ENCODE measurements around the gene EIF2AK3. TPM values are rescaled to one million over a fixed set of nuclear protein-coding genes. Genes with fewer than 3 reads are reported as not detected.

Gene EIF2AK3
- polyA plus RNA-seq, 1 of the 3 experiments (the other 2 are of a cell fraction) = 2.2 TPM

DNA sequence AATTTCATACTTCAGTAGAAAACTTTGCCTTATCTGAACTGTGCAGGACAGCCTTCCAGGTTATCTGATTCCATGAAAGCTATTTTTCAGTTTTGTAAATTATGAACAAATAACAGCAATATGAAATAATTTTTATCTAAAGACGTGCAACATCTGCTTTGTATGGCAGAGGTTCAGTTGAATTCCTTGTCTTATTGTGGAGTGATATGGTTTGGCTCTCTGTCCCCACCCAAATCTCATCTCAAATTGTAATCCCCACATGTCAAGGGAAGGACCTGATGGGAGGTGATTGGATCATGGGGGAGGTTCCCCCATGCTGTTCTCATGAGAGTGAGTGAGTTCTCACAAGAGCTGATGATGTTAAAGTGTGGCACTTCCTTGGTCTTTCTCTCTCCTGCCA is 46.1 kb upstream of the EIF2AK3 start:
- H3K9me3 ChIP-seq = no peaks in the 10 kb centered on the region

GRCh38 chr2:88671786-88672427 is 44.6 kb upstream of the EIF2AK3 start:
- CTCF ChIA-PET = interaction anchor here (0.7 to 12.8 kb wide), 38 partner anchors 9 to 481 kb away, joined by 3 to 308 read pairs (median 5); partner anchors contain the start of genes EIF2AK3 and RPIA
- POLR2A ChIA-PET = no interaction called here

More for the DNA sequence above, 46.1 kb upstream of the EIF2AK3 start:
- Histone ChIP-seq H3K9me2 (no peaks in the 10 kb centered on the region), H3K27ac (ENCODE audit: low read depth in 2 of 2, low read length in 1 of 2) (no peak overlapping the region), H4K20me1 (ENCODE audit: insufficient read depth) (no peaks in the 10 kb centered on the region), H3K79me2 (ENCODE audit: insufficient read depth) (no peaks in the 10 kb centered on the region), H3K36me3 (replicated peaks in 1 of 2; ENCODE audit: control insufficient read depth in 1 of 2, insufficient read depth in 2 of 2, low read length in 1 of 2) (no peaks in the 10 kb centered on the region), H3K27me3 (ENCODE audit: insufficient read depth) (no peaks in the 10 kb centered on the region), H3K4me1 (ENCODE audit: control insufficient read depth in 1 of 2, insufficient read depth in 2 of 2, low read depth in 1 of 2, low read length in 1 of 2) (no peaks in the 10 kb centered on the region), H3K4me2 (no peak overlapping the region), H3K9ac (no peak overlapping the region), H2AFZ (ENCODE audit: low read depth) (peak overlapping the region; percentile 23; the same call in 1 of the 2 replicates), H3F3A (replicated peaks; ENCODE audit: insufficient read depth) (no peaks in the 10 kb centered on the region), H3K4me3 (ENCODE audit: low read depth in 2 of 2, low read length in 1 of 2) (no peak overlapping the region)
- TF ChIP-seq ELF1 (IDR thresholded peaks at IDR 0.05) = no peak
- DNase-seq = no peak
- CTCF ChIA-PET = interaction anchor here (0.7 to 12.8 kb wide), 9 partner anchors 7 to 118 kb away, joined by 3 to 308 read pairs (median 8); no protein-coding TSS in a partner anchor
- 88% methylated on average over 1 of the region's 1 CpG for WGBS (ENCODE audit: low lambda C conversion rate)
- POLR2A ChIA-PET = no interaction called here

More at GRCh38 chr2:88671786-88672427, 44.6 kb upstream of the EIF2AK3 start:
- WGBS (ENCODE audit: low lambda C conversion rate) = 45% methylated on average over 11 of the region's 11 CpGs
- Histone ChIP-seq H3K27me3 (ENCODE audit: insufficient read depth) (no peaks in the 10 kb centered on the region), H3K36me3 (replicated peaks in 1 of 2; ENCODE audit: control insufficient read depth in 1 of 2, insufficient read depth in 2 of 2, low read length in 1 of 2) (no peaks in the 10 kb centered on the region), H2AFZ (ENCODE audit: low read depth) (no peak overlapping the region), H3K4me2 (no peak overlapping the region), H4K20me1 (ENCODE audit: insufficient read depth) (no peaks in the 10 kb centered on the region), H3K9me2 (no peaks in the 10 kb centered on the region), H3K9ac (no peak overlapping the region), H3K9me3 (no peaks in the 10 kb centered on the region), H3K4me3 (ENCODE audit: low read depth in 2 of 2, low read length in 1 of 2) (no peak overlapping the region; a peak in 1 of 4 replicates), H3K27ac (ENCODE audit: low read depth in 2 of 2, low read length in 1 of 2) (no peak overlapping the region), H3F3A (replicated peaks; ENCODE audit: insufficient read depth) (no peaks in the 10 kb centered on the region), H3K4me1 (ENCODE audit: control insufficient read depth in 1 of 2, insufficient read depth in 2 of 2, low read depth in 1 of 2, low read length in 1 of 2) (no peaks in the 10 kb centered on the region), H3K79me2 (ENCODE audit: insufficient read depth) (no peaks in the 10 kb centered on the region)
- peak; percentile 52 for DNase-seq
- TF ChIP-seq CTCF (IDR thresholded peaks at IDR 0.05) (peak; percentile 96), GATA2 (CRISPR knock-in tag; IDR thresholded peaks at IDR 0.05) (0 out of 2 replicates have a peak, but pooled peaks have one; percentile 16), EZH2phosphoT487 (IDR thresholded peaks at IDR 0.05; ENCODE audit: borderline replicate concordance, low read depth) (no peak), RAD21 (IDR thresholded peaks at IDR 0.05; ENCODE audit: low read length) (peak; percentile 91), SMC3 (IDR thresholded peaks at IDR 0.05; ENCODE audit: low read depth, low read length) (peak; percentile 86)
